ENCODE data around the gene PPP1R8. TPM values are rescaled to one million over a fixed set of nuclear protein-coding genes. Genes with fewer than 3 reads are reported as not detected.
"Not testable (repeated sequence)": the region's sequence is repeated elsewhere in the genome, so short reads cannot be mapped to it uniquely, and the experiment has no call there.

PPP1R8 gene
- total and polyA plus RNA-seq, 2 experiments from 2014 or later, result 13.4 to 50.5 TPM

- not testable (repeated sequence) for H3K9me3 Mint-ChIP-seq; H3K27ac ChIP-seq (ENCODE audit: low read depth); ATAC-seq; H3K79me2 ChIP-seq (replicated peaks; ENCODE audit: insufficient read depth); H3K4me1 Mint-ChIP-seq; H3K36me3 Mint-ChIP-seq (ENCODE audit: low read depth); H3K4me1 ChIP-seq (ENCODE audit: insufficient read depth); H3F3A ChIP-seq (replicated peaks; ENCODE audit: low read depth); DNase-seq (ENCODE audit: low spot score); H3K4me3 Mint-ChIP-seq; H3K4me2 ChIP-seq; H2AFZ ChIP-seq; H3K36me3 ChIP-seq (ENCODE audit: insufficient read depth); H3K27ac Mint-ChIP-seq; H3K27me3 ChIP-seq (ENCODE audit: insufficient read depth); H3K9me2 ChIP-seq (ENCODE audit: insufficient read depth); H3K4me3 ChIP-seq; H4K20me1 ChIP-seq (replicated peaks; ENCODE audit: insufficient read depth)
- H3K27me3 Mint-ChIP-seq (ENCODE audit: insufficient read depth, low read depth, poor library complexity), result peaks cover 10% of the 10 kb centered on the region
Measured at GRCh38 chr1:27857552-27857951, 27.0 kb downstream of the PPP1R8 start.

GRCh38 chr1:27858072-27858948, 27.7 kb downstream of the PPP1R8 start:
- Mint-ChIP-seq H3K9me3 (peaks cover 5% of the 10 kb centered on the region; the same call in 2 of the 3 replicates), H3K27ac (no peak overlapping the region), H3K36me3 (ENCODE audit: low read depth) (peaks cover 6% of the 10 kb centered on the region; the same call in 2 of the 3 replicates), H3K27me3 (ENCODE audit: insufficient read depth, low read depth, poor library complexity) (peaks cover 11% of the 10 kb centered on the region), H3K4me3 (peak overlapping the region; percentile 48; the same call in 2 of the 3 replicates), H3K4me1 (peaks cover 6% of the 10 kb centered on the region)
- Histone ChIP-seq H3K9me2 (ENCODE audit: insufficient read depth) (no peaks in the 10 kb centered on the region), H3K79me2 (replicated peaks; ENCODE audit: insufficient read depth) (no peaks in the 10 kb centered on the region), H3K36me3 (ENCODE audit: insufficient read depth) (no peaks in the 10 kb centered on the region), H3K27me3 (ENCODE audit: insufficient read depth) (no peaks in the 10 kb centered on the region), H3K4me3 (peak overlapping the region; percentile 36; the same call in 1 of the 2 replicates), H3K4me2 (peak overlapping the region; percentile 52; the same call in 1 of the 2 replicates), H3K4me1 (ENCODE audit: insufficient read depth) (no peaks in the 10 kb centered on the region; the same call in 1 of the 2 replicates), H3K27ac (ENCODE audit: low read depth) (no peak overlapping the region), H4K20me1 (replicated peaks; ENCODE audit: insufficient read depth) (no peaks in the 10 kb centered on the region), H2AFZ (peak overlapping the region; percentile 99), H3F3A (replicated peaks; ENCODE audit: low read depth) (no peaks in the 10 kb centered on the region)
- TF ChIP-seq CTCF (conservative IDR thresholded peaks at IDR 0.05; ENCODE audit: low read depth in 2 of 2) (peak; percentile 98 to 99), EZH2 (IDR thresholded peaks at IDR 0.05; ENCODE audit: low read depth, unreplicated experiment) (no peak)
- peak; percentile 91 for DNase-seq (ENCODE audit: low spot score)
- ATAC-seq, result peak; percentile 93

- H3F3A ChIP-seq (replicated peaks; ENCODE audit: low read depth), result no peaks in the 10 kb centered on the region
- H2AFZ ChIP-seq, result peak overlapping the region; percentile 99
- no peaks in the 10 kb centered on the region for H3K36me3 ChIP-seq (ENCODE audit: insufficient read depth)
- Mint-ChIP-seq H3K27ac (no peak overlapping the region), H3K4me1 (peaks cover 6% of the 10 kb centered on the region), H3K9me3 (peaks cover 5% of the 10 kb centered on the region; the same call in 2 of the 3 replicates), H3K4me3 (no peak overlapping the region), H3K27me3 (ENCODE audit: insufficient read depth, low read depth, poor library complexity) (peaks cover 11% of the 10 kb centered on the region), H3K36me3 (ENCODE audit: low read depth) (peaks cover 6% of the 10 kb centered on the region; the same call in 2 of the 3 replicates)
- ATAC-seq (peak; percentile 18), DNase-seq (ENCODE audit: low spot score) (no peak)
- no peak overlapping the region for H3K4me2 ChIP-seq
- H3K4me3 ChIP-seq, result no peak overlapping the region
- H3K9me2 ChIP-seq (ENCODE audit: insufficient read depth), result no peaks in the 10 kb centered on the region
- H3K79me2 ChIP-seq (replicated peaks; ENCODE audit: insufficient read depth), result no peaks in the 10 kb centered on the region
- no peaks in the 10 kb centered on the region for H4K20me1 ChIP-seq (replicated peaks; ENCODE audit: insufficient read depth)
- TF ChIP-seq REST (IDR thresholded peaks at IDR 0.05; ENCODE audit: unreplicated experiment), result no peak
- TF ChIP-seq ZNF331 (CRISPR knock-in tag; IDR thresholded peaks at IDR 0.05; ENCODE audit: low read depth), result no peak
- H3K4me1 ChIP-seq (ENCODE audit: insufficient read depth), result no peaks in the 10 kb centered on the region; the same call in 1 of the 2 replicates
- no peak overlapping the region for H3K27ac ChIP-seq (ENCODE audit: low read depth)
- H3K27me3 ChIP-seq (ENCODE audit: insufficient read depth), result no peaks in the 10 kb centered on the region
Measured at GRCh38 chr1:27858949-27859576, 28.5 kb downstream of the PPP1R8 start.
